Fibroblast of lung (primary cell): Measurements from ENCODE around the gene WDR27.

Experiments
- EZH2 ChIP-seq: IDR thresholded peaks from 2 replicates; pipeline ENCODE4 v1.5.1; 2012; ENCODE audit warnings: low read length, control low read depth, mild to moderate bottlenecking; ENCODE audit errors: missing control alignments
- TF ChIP-seq, protein P1 (sequence below), 2 donors: IDR thresholded peaks in 1 of 2; conservative IDR thresholded peaks in 1 of 2; 1 replicate in 1 of 2; 2 replicates in 1 of 2; pipeline ENCODE4 v1.5.1; 2011 to 2012; ENCODE audit warnings: low read length in 2 of 2, control low read depth in 1 of 2, inconsistent platforms in 1 of 2, low read depth in 1 of 2, mild to moderate bottlenecking in 1 of 2

DNA sequence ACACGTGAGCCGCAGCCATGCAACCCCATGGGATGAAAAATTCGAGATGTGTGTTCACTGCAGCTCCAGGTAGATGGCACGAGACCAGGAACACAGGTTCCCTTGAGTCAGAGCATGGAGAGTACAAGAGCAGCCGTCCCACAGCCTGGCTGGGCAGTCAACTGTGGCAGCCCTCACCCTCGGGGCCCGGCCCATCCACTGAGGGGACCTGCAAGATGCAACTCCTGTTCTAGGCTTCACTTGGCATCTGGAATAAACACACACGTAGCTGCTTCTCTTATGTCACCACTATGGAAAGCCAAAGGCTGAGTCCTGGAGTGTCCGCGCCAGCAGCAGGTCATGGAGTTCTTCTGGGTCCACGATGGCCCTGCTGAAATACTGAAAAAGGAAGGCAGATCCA is 77.0 kb downstream of the WDR27 start:
- TF ChIP-seq, protein P1, sequence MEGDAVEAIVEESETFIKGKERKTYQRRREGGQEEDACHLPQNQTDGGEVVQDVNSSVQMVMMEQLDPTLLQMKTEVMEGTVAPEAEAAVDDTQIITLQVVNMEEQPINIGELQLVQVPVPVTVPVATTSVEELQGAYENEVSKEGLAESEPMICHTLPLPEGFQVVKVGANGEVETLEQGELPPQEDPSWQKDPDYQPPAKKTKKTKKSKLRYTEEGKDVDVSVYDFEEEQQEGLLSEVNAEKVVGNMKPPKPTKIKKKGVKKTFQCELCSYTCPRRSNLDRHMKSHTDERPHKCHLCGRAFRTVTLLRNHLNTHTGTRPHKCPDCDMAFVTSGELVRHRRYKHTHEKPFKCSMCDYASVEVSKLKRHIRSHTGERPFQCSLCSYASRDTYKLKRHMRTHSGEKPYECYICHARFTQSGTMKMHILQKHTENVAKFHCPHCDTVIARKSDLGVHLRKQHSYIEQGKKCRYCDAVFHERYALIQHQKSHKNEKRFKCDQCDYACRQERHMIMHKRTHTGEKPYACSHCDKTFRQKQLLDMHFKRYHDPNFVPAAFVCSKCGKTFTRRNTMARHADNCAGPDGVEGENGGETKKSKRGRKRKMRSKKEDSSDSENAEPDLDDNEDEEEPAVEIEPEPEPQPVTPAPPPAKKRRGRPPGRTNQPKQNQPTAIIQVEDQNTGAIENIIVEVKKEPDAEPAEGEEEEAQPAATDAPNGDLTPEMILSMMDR (conservative IDR thresholded peaks at IDR 0.05 in 1 of 2, IDR thresholded peaks at IDR 0.05 in 1 of 2; ENCODE audit: low read depth in 1 of 2, low read length in 2 of 2): no peak
- no peak for TF ChIP-seq EZH2
